Kidney (tissue), 14 donors: ENCODE results near the gene TMEM229B. TPM values are rescaled to one million over a fixed set of nuclear protein-coding genes. Genes with fewer than 3 reads are reported as not detected.

ENCODE experiments used
- DNase-seq, 5 donors: peaks; one replicate each; pipeline ENCODE4 v3.0.0-alpha.2; 2013 to 2020
- FAIRE-seq: peaks from 2 replicates; lab custom pipeline; 2012; peaks lifted over from hg19 to GRCh38; lab: Jason Lieb, UNC
- H3K27ac ChIP-seq, 2 donors: one replicate each; pipeline ENCODE4 v1.7.0; 2013; ENCODE audit warnings: low read depth in 2 of 2, low read length in 2 of 2, inconsistent platforms in 1 of 2
- H3K27me3 ChIP-seq: one replicate; pipeline ENCODE4 v1.7.1; 2013; ENCODE audit warnings: low read length, inconsistent platforms; ENCODE audit not compliant: control insufficient read depth, insufficient read depth
- H3K36me3 ChIP-seq, 3 donors: one replicate each; pipeline versions ENCODE4 v1.7.0 to v1.7.1; 2013; ENCODE audit warnings: low read length in 3 of 3, control low read depth in 1 of 3, inconsistent platforms in 1 of 3; ENCODE audit not compliant: insufficient read depth in 3 of 3, control insufficient read depth in 2 of 3
- H3K4me1 ChIP-seq, 3 donors: one replicate each; pipeline versions ENCODE4 v1.7.0 to v1.7.1; 2013; ENCODE audit warnings: low read length in 3 of 3, inconsistent platforms in 1 of 3, low read depth in 1 of 3; ENCODE audit not compliant: control insufficient read depth in 2 of 3, insufficient read depth in 2 of 3
- H3K4me3 ChIP-seq, 3 donors: one replicate each; pipeline versions ENCODE4 v1.7.0 to v1.8.1; 2013; ENCODE audit warnings: low read length in 3 of 3, control low read depth in 1 of 3, inconsistent platforms in 1 of 3
- H3K9ac ChIP-seq, 3 donors: one replicate each; pipeline versions ENCODE4 v1.7.0 to v1.7.1; 2013; ENCODE audit warnings: low read length in 3 of 3, control low read depth in 1 of 3, inconsistent platforms in 1 of 3
- H3K9me3 ChIP-seq, 3 donors: one replicate each; pipeline versions ENCODE4 v1.7.0 to v1.7.1; 2013; ENCODE audit warnings: low read length in 3 of 3, control low read depth in 1 of 3, inconsistent platforms in 1 of 3; ENCODE audit not compliant: control insufficient read depth in 2 of 3, insufficient read depth in 1 of 3
- CTCF ChIP-seq: IDR thresholded peaks from 3 replicates; pipeline ENCODE4 v1.5.1; 2012; ENCODE audit warnings: mild to moderate bottlenecking, moderate library complexity, borderline replicate concordance; ENCODE audit not compliant: insufficient read depth; ENCODE audit errors: extremely low read depth
- intact Hi-C: fragments of 100-400 bp; cut with DNase I; formaldehyde crosslinking; loops from one replicate; pipeline ENCODE4 v1.11.1; 2022
- polyA plus RNA-seq: library from polyadenylated mRNA; stranded (reverse); fragments of 350-450 nt; fragmentation: Illumina TruSeq; extraction: RNeasy Lipid Tissue Mini Kit (QIAGEN cat#74804); gene quantifications from one replicate; pipeline ENCODE4 v1.2.3, GENCODE V29; 2014; ENCODE audit warnings: low read depth, low replicate concordance; ENCODE audit not compliant: insufficient read depth
- total RNA-seq: library from RNA; stranded (reverse); fragmentation: NEBNext Ultra II Directional; extraction: Animal tissue kit (Norgen Biotek cat#: 25700); gene quantifications from one replicate; pipeline ENCODE4 v1.2.1, GENCODE V29; 2021
- donor health status: control.
- donor health status: control.
- donor health status: control.
- donor health status: control.
- donor health status: control.
- donor health status: DM: yes; HTN: yes; CAD: no.
- donor health status: Normal renal cell carcinoma (clear cell type).

Gene TMEM229B
- total and polyA plus RNA-seq, 2 donors from 2014 or later: 3.1 to 7.8 TPM

- Histone ChIP-seq H3K27me3 (no peaks in the 10 kb centered on the region), H3K9ac (no peak overlapping the region), H3K4me3 (no peak overlapping the region), H3K36me3 (no peaks in the 10 kb centered on the region), H3K27ac (no peak overlapping the region), H3K9me3 (no peaks in the 10 kb centered on the region), H3K4me1 (peaks cover 0 to 5% (median 0%) of the 10 kb centered on the region in 3 donors)
- TF ChIP-seq CTCF: no peak
- FAIRE-seq (no peak), DNase-seq (no peak)
- intact Hi-C loops: no loop called here
Measured at GRCh38 chr14:67520482-67520881, 32.0 kb upstream of the TMEM229B start.

GRCh38 chr14:67519406-67519805, 30.9 kb upstream of the TMEM229B start:
- Histone ChIP-seq H3K9ac (no peak overlapping the region), H3K9me3 (no peaks in the 10 kb centered on the region), H3K4me1 (peaks cover 0 to 7% (median under 1%) of the 10 kb centered on the region in 3 donors), H3K27me3 (no peaks in the 10 kb centered on the region), H3K4me3 (no peak overlapping the region), H3K36me3 (no peaks in the 10 kb centered on the region), H3K27ac (no peak overlapping the region)
- intact Hi-C loops: no loop called here
- TF ChIP-seq CTCF: no peak
- DNase-seq (no peak), FAIRE-seq (no peak)

GRCh38 chr14:67517083-67517482, 28.6 kb upstream of the TMEM229B start:
- peak; percentile 7 for TF ChIP-seq CTCF
- FAIRE-seq: no peak
- no peak overlapping the region for H3K4me3 ChIP-seq
- intact Hi-C loops: no loop called here
- no peak overlapping the region for H3K27ac ChIP-seq
- H3K36me3 ChIP-seq: no peaks in the 10 kb centered on the region
- no peaks in the 10 kb centered on the region for H3K27me3 ChIP-seq
- peaks cover 0 to 11% (median 7%) of the 10 kb centered on the region in 3 donors for H3K4me1 ChIP-seq
- no peak overlapping the region for H3K9ac ChIP-seq
- DNase-seq: peak in 2 of 5 donors; percentile 18 to 25
- no peaks in the 10 kb centered on the region for H3K9me3 ChIP-seq

GRCh38 chr14:67516676-67517075, 28.2 kb upstream of the TMEM229B start:
- Histone ChIP-seq H3K4me3 (no peak overlapping the region), H3K27me3 (no peaks in the 10 kb centered on the region), H3K9ac (no peak overlapping the region), H3K36me3 (no peaks in the 10 kb centered on the region), H3K4me1 (peaks cover 0 to 11% (median 7%) of the 10 kb centered on the region in 3 donors), H3K9me3 (no peaks in the 10 kb centered on the region), H3K27ac (no peak overlapping the region)
- no peak for DNase-seq
- intact Hi-C loops: no loop called here
- FAIRE-seq: no peak
- no peak for TF ChIP-seq CTCF
